Prostate gland (tissue), 2 donors: ENCODE data around the gene MAGI3. TPM values are rescaled to one million over a fixed set of nuclear protein-coding genes. Genes with fewer than 3 reads are reported as not detected.
"Not testable (repeated sequence)": the region's sequence is repeated elsewhere in the genome, so short reads cannot be mapped to it uniquely, and the experiment has no call there.

Experiments used
- DNase-seq: peaks from one replicate; pipeline ENCODE4 v3.0.0-alpha.2; 2019; ENCODE audit warnings: low spot score
- H3K27ac ChIP-seq, 2 donors: fragments of 200-600 bp; sonication (generic); 2 replicates each; pipeline ENCODE4 v1.5.1; 2017 to 2019
- H3K27me3 ChIP-seq: fragments of 200-600 bp; sonication (generic); replicated peaks from 2 replicates; pipeline ENCODE4 v1.5.1; 2019; ENCODE audit not compliant: insufficient read depth
- H3K36me3 ChIP-seq, 2 donors: fragments of 200-600 bp; sonication (generic); 1 replicate in 1 of 2; 2 replicates in 1 of 2; pipeline versions ENCODE4 v1.5.1 to v1.8.1; 2017 to 2019
- H3K4me1 ChIP-seq: fragments of 200-600 bp; sonication (generic); replicated peaks from 2 replicates; pipeline ENCODE4 v1.5.1; 2019
- H3K4me3 ChIP-seq, 2 donors: fragments of 200-600 bp; sonication (generic); 2 replicates each; pipeline ENCODE4 v1.5.1; 2017 to 2019
- H3K9me3 ChIP-seq: fragments of 200-600 bp; sonication (generic); 2 replicates; pipeline ENCODE4 v1.5.1; 2017
- CTCF ChIP-seq, 4 experiments: fragments of 200-600 bp in 2 of 4; fragments of 450-650 bp in 2 of 4; sonication (generic) in 2 of 4; IDR thresholded peaks; 1 replicate in 3 of 4; 2 replicates in 1 of 4; pipeline ENCODE4 v1.5.1; 2016 to 2019; ENCODE audit warnings: antibody characterized with exemption in 4 of 4, mild to moderate bottlenecking in 2 of 4, moderate library complexity in 2 of 4
- POLR2A ChIP-seq: fragments of 450-650 bp; IDR thresholded peaks from one replicate; pipeline ENCODE4 v1.6.1; 2016; ENCODE audit warnings: antibody characterized with exemption, mild to moderate bottlenecking
- POLR2AphosphoS5 ChIP-seq: sonication (generic); formaldehyde crosslinking; IDR thresholded peaks from one replicate; pipeline ENCODE4 v1.6.1; 2017; ENCODE audit warnings: antibody characterized with exemption
- WGBS: methylation state at CpG from one replicate; pipeline ENCODE4 v1.1.5; 2018; 5-methylcytosine and 5-hydroxymethylcytosine counted together
- intact Hi-C: fragments of 100-400 bp; cut with DNase I; formaldehyde crosslinking; loops from one replicate; pipeline ENCODE4 v1.14.2; 2022
- total RNA-seq, 2 donors: library from RNA; depleted of rRNA; stranded (reverse); fragments of >200 nt; gene quantifications; one replicate each; pipeline ENCODE4 v1.1.0, GENCODE V29; 2016

The MAGI3 gene
- total RNA-seq, 2 donors from 2014 or later: 20.2 to 23.2 TPM

- no peaks in the 10 kb centered on the region for H3K9me3 ChIP-seq
- DNase-seq: no peak
- TF ChIP-seq POLR2AphosphoS5 (no peak), POLR2A (no peak), CTCF (IDR thresholded peaks at IDR 0.05) (no peak)
- H3K27ac ChIP-seq: no peak overlapping the region
- no peaks in the 10 kb centered on the region for H3K4me1 ChIP-seq
- no peaks in the 10 kb centered on the region for H3K27me3 ChIP-seq
- no peaks in the 10 kb centered on the region for H3K36me3 ChIP-seq
- H3K4me3 ChIP-seq: no peak overlapping the region
- intact Hi-C loops: no loop called here
These were observed 175.3 kb downstream of the MAGI3 start for GRCh38 chr1:113565621-113566020.

GRCh38 chr1:113567427-113567826 lies 177.1 kb downstream of the MAGI3 start:
- no peaks in the 10 kb centered on the region for H3K36me3 ChIP-seq
- no peaks in the 10 kb centered on the region for H3K9me3 ChIP-seq
- TF ChIP-seq CTCF (IDR thresholded peaks at IDR 0.05) (no peak), POLR2AphosphoS5 (no peak), POLR2A (no peak)
- H3K27ac ChIP-seq: no peak overlapping the region
- no peak overlapping the region for H3K4me3 ChIP-seq
- no peaks in the 10 kb centered on the region for H3K27me3 ChIP-seq
- no peak for DNase-seq
- intact Hi-C loops: no loop called here
- H3K4me1 ChIP-seq: no peaks in the 10 kb centered on the region

GRCh38 chr1:113575744-113576260 lies 185.5 kb downstream of the MAGI3 start:
- H3K4me3 ChIP-seq, DNase-seq, H3K9me3 ChIP-seq, H3K4me1 ChIP-seq, H3K36me3 ChIP-seq, H3K27ac ChIP-seq, intact Hi-C loops, H3K27me3 ChIP-seq: not testable (repeated sequence)
- 92% methylated on average over 6 of the region's 6 CpGs for WGBS

- intact Hi-C loops: no loop called here
- 72% methylated on average over 6 of the region's 6 CpGs for WGBS
- DNase-seq: no peak
These were observed 186.0 kb downstream of the MAGI3 start for GRCh38 chr1:113576271-113576670.

GRCh38 chr1:113579256-113580018 lies 189.1 kb downstream of the MAGI3 start:
- H3K27me3 ChIP-seq: no peaks in the 10 kb centered on the region
- intact Hi-C loops: no loop called here
- no peak for DNase-seq
- no peak overlapping the region for H3K4me3 ChIP-seq
- no peaks in the 10 kb centered on the region for H3K4me1 ChIP-seq
- no peaks in the 10 kb centered on the region for H3K36me3 ChIP-seq
- TF ChIP-seq POLR2A (no peak), POLR2AphosphoS5 (no peak), CTCF (IDR thresholded peaks at IDR 0.05) (no peak)
- H3K27ac ChIP-seq: no peak overlapping the region
- 64% methylated on average over 2 of the region's 2 CpGs for WGBS
- H3K9me3 ChIP-seq: no peaks in the 10 kb centered on the region

More at GRCh38 chr1:113576271-113576670, 186.0 kb downstream of the MAGI3 start:
- H3K36me3 ChIP-seq: no peaks in the 10 kb centered on the region
- no peak overlapping the region for H3K4me3 ChIP-seq
- no peaks in the 10 kb centered on the region for H3K9me3 ChIP-seq
- H3K27me3 ChIP-seq: no peaks in the 10 kb centered on the region
- H3K4me1 ChIP-seq: no peaks in the 10 kb centered on the region
- no peak overlapping the region for H3K27ac ChIP-seq
- no peak for TF ChIP-seq CTCF (IDR thresholded peaks at IDR 0.05)
- TF ChIP-seq POLR2A: no peak
- TF ChIP-seq POLR2AphosphoS5: no peak
